HAP-1 (cell line): ENCODE results near the gene PDE1C.
"Not testable (repeated sequence)": the region's sequence is repeated elsewhere in the genome, so short reads cannot be mapped to it uniquely, and the experiment has no call there.

Experiments used
- DNase-seq, 2 experiments: peaks; one replicate each; pipeline ENCODE4 v3.0.0-alpha.2; 2016 to 2020; ENCODE audit warnings: low spot score in 2 of 2
- H3K27me3 ChIP-seq: fragments of 250-450 bp; sonication (Bioruptor Pico); 2 replicates; pipeline ENCODE4 v1.5.1; 2020; ENCODE audit warnings: low read depth, mild to moderate bottlenecking, moderate library complexity
- H3K36me3 ChIP-seq: fragments of 250-450 bp; sonication (Bioruptor Pico); replicated peaks from 2 replicates; pipeline ENCODE4 v1.5.1; 2020; ENCODE audit warnings: mild to moderate bottlenecking
- H3K4me1 ChIP-seq: fragments of 250-450 bp; sonication (Bioruptor Pico); 2 replicates; pipeline ENCODE4 v1.5.1; 2020; ENCODE audit warnings: mild to moderate bottlenecking
- H3K4me3 ChIP-seq: fragments of 250-450 bp; sonication (Bioruptor Pico); 2 replicates; pipeline ENCODE4 v1.5.1; 2020; ENCODE audit warnings: mild to moderate bottlenecking, moderate library complexity
- H3K9me3 ChIP-seq: fragments of 250-450 bp; sonication (Bioruptor Pico); 2 replicates; pipeline ENCODE4 v1.5.1; 2020; ENCODE audit warnings: mild to moderate bottlenecking, moderate library complexity
- in situ Hi-C: fragments of 300-500 bp; cut with MboI; formaldehyde crosslinking; loops from 3 replicates; pipeline ENCODE4 v1.14.3; 2020; ENCODE audit warnings: low sequenced_read_pairs, inconsistent platforms, mixed read lengths

Gene PDE1C

DNA sequence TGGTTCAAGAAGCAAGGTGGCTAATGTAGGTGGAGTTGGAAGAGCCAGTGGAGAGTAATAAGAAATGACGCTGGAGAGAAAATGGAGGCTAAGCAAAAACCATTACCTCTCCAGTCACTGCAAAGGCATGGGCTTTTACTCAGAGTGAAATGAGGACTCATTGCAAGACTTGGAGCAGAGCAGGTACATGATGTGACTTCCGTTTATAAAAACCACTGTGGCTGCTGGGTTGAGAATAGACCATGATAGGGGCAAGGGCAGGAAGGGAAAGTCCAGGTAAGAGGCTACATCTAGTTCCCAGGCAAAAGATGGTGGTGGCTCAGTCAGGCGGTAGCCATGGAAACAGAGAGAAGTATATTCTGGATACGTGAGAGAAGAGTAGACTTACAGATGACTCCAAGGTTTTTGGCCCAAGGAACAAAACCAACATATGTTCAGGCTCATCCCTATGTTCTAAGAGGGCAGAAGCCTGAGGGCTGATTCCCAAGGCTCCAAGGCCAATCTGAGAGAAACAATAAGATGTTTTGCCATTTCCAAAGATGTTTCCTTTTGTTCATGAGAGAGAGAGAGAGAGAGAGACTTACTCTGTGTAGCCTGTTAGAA is 21.5 kb upstream of the PDE1C start:
- no peaks in the 10 kb centered on the region for H3K36me3 ChIP-seq

DNA sequence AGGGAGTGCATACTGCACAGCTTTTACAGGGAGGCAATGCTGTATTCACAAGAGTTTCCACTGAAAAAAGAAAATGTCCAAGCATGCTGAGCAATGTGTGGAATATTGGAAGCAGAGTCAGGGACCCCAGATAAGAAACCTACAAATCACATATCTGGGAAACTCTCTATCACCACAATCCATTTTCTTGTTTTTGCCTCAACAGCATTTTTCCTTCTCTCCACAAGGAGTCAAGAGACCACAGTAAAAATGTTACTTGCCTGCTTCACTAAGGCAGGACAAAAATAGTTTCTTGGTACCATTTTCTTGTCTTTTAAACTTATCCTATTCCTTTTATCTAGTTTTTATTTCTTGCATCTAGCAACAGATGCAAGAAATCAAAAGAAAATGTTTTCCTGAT is 19.5 kb upstream of the PDE1C start:
- no peak for DNase-seq

More for the DNA sequence above, 21.5 kb upstream of the PDE1C start:
- in situ Hi-C loops, result no loop called here
- Histone ChIP-seq H3K4me1 (no peaks in the 10 kb centered on the region), H3K27me3 (no peaks in the 10 kb centered on the region), H3K4me3 (no peak overlapping the region), H3K9me3 (no peaks in the 10 kb centered on the region)
- no peak for DNase-seq

DNA sequence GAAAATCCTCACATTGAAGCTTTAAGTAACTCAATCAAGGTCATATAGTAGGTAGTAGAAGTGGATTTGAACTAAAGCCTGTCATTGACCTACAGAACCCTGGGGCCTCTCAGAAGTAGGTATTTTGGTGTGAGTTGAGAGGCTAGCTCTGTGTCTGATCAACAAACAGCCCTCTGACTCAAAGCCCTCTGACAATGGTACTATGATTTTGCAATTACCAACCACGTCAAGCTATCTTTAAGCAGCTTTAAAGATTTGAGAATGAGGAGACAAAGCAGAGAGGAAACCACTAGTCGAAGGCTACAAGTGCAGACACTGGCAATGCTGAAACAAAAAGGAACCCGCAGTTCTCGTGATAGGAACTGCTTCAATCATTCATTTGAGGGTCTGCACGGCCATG is 19.0 kb upstream of the PDE1C start:
- Histone ChIP-seq H3K9me3 (no peaks in the 10 kb centered on the region), H3K4me1 (no peaks in the 10 kb centered on the region), H3K4me3 (no peak overlapping the region), H3K36me3 (no peaks in the 10 kb centered on the region), H3K27me3 (no peaks in the 10 kb centered on the region)
- DNase-seq, result no peak
- in situ Hi-C loops, result no loop called here

More for the DNA sequence above, 19.5 kb upstream of the PDE1C start:
- in situ Hi-C loops, result no loop called here
- Histone ChIP-seq H3K4me1 (no peaks in the 10 kb centered on the region), H3K36me3 (no peaks in the 10 kb centered on the region), H3K9me3 (no peaks in the 10 kb centered on the region), H3K27me3 (no peaks in the 10 kb centered on the region), H3K4me3 (no peak overlapping the region)

DNA sequence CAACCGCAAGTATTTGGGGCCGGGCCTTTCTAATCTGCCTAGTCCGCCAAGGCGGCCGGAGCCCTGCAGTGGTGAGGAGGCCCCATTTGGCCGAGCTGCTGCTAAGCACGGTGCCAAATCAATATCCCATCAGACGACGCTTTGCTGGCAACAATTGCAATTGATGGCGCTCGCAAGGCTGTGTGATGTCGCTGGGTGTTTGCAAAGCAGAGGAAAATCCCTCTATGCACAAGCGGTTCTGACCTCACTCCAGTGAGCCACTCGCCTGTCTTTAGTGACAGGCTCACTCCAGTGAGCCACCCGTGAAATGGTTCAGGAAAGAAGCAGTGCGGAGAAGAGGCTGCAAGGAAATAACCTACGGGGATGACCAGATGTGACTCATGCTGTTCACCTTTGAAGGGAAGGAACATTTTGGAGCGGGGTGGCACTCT is 18.3 kb upstream of the PDE1C start:
- Histone ChIP-seq H3K4me1 (no peaks in the 10 kb centered on the region), H3K27me3 (no peaks in the 10 kb centered on the region), H3K9me3 (no peaks in the 10 kb centered on the region), H3K4me3 (no peak overlapping the region), H3K36me3 (no peaks in the 10 kb centered on the region)
- no peak for DNase-seq
- in situ Hi-C loops, result no loop called here

DNA sequence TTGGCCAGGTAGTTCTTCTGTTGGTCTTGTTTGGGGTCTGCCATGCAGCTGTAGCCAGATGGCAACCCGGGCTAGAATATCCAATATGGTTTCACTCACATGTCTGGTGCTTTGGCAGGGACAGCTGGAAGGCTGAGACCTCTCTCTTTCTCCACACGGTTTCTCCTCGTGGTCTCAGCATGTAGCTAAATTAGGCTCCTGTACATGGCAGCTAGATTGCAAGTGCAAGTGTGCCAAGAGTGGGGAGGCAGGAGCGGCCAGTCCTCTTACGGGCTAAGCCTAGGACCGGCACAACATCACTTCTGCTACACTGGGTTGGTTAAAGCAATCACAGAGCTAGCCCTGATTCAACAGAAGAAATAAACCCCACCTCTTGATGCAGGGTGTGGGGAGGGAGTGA is 9.3 kb upstream of the PDE1C start:
- no peak overlapping the region for H3K4me3 ChIP-seq
- no peak for DNase-seq
- no peaks in the 10 kb centered on the region for H3K36me3 ChIP-seq
- H3K27me3 ChIP-seq, result no peaks in the 10 kb centered on the region
- no peaks in the 10 kb centered on the region for H3K9me3 ChIP-seq
- H3K4me1 ChIP-seq, result no peaks in the 10 kb centered on the region
- in situ Hi-C loops, result no loop called here

DNA sequence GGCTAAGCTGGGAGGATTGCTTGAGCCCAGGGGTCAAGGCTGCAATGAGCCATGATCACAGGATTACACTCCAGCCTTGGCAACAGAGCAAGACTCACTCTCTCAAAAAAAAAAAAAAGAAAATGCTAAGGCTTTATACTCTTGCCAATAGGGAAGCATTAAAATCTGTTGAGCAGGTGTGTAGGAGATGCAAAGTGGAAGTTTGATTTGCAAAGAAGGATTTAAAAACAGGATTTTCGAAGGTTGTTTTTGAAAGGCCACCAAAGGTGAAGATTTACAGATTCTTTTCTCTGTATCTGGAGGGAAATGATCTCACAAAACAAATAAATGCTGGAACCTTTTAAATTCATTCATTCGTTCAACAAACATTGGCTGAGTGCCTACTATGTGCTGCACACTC is 8.6 kb upstream of the PDE1C start:
- no peaks in the 10 kb centered on the region for H3K36me3 ChIP-seq
- no peak overlapping the region for H3K4me3 ChIP-seq
- in situ Hi-C loops, result no loop called here
- H3K9me3 ChIP-seq, result no peaks in the 10 kb centered on the region
- no peak for DNase-seq
- no peaks in the 10 kb centered on the region for H3K4me1 ChIP-seq
- no peaks in the 10 kb centered on the region for H3K27me3 ChIP-seq

DNA sequence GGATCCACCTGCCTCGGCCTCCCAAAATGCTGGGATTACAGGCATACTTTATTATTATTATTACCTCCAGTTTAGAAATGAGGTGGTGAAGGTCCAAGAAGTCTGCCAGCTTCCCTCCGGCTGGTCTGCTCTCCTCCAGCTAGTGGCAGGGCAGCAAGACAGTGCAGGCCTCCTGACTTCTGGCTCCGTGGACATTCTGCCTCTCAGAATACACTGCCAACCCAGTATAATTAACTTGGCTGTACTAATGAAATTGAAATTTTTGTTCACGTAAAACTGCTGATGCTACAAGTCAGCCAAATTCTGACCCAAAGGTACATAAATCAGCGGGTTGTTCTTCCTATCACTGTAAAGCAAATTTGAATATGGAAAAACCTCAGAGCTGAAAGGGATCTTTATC is 7.6 kb upstream of the PDE1C start:
- in situ Hi-C loops, result no loop called here
- no peak overlapping the region for H3K4me3 ChIP-seq
- no peaks in the 10 kb centered on the region for H3K9me3 ChIP-seq
- DNase-seq, result no peak
- H3K36me3 ChIP-seq, result no peaks in the 10 kb centered on the region
- no peaks in the 10 kb centered on the region for H3K27me3 ChIP-seq
- no peaks in the 10 kb centered on the region for H3K4me1 ChIP-seq

DNA sequence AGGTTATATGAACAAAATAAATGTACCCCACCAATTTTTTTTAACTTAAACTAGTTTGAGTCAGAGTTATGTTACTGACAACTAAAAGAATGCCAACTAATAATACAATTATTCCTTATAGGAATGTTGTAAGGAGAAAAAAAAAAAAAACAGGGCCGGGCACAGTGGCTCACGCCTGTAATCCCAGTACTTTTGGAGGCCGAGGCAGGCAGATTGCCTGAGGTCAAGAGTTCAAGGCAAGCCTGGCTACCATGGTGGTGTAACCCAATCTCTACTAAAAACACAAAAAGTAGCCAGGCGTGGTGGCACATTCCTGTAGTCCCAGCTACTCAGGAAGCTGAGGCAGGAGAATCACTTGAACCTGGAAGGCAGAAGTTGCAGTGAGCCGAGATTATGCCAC is 6.6 kb upstream of the PDE1C start:
- H3K9me3 ChIP-seq, H3K4me3 ChIP-seq, H3K27me3 ChIP-seq, H3K4me1 ChIP-seq, H3K36me3 ChIP-seq, DNase-seq, in situ Hi-C loops: not testable (repeated sequence)

DNA sequence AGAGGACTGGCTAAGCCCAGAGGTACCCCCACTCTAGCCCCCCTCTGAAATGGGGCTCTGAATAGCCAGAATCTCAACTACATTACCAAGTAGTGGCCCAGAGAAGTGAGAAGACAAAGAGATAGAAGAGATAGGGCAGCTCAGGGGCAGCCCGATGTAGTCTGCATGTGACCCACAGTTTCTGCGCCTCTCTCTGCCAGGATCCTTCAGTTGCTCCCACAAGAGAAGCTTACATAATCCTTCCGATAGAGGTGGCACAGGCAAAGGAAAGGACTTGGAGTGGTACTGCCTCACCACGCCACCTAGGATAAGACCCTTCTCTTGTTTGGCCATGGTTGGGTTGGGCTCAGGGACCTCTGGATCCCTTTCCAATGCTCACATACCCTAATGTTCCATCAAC is 5.4 kb upstream of the PDE1C start:
- H3K9me3 ChIP-seq, result no peaks in the 10 kb centered on the region
- in situ Hi-C loops, result no loop called here
- no peaks in the 10 kb centered on the region for H3K36me3 ChIP-seq
- DNase-seq, result no peak
- H3K4me1 ChIP-seq, result no peaks in the 10 kb centered on the region
- H3K4me3 ChIP-seq, result no peak overlapping the region
- no peaks in the 10 kb centered on the region for H3K27me3 ChIP-seq

DNA sequence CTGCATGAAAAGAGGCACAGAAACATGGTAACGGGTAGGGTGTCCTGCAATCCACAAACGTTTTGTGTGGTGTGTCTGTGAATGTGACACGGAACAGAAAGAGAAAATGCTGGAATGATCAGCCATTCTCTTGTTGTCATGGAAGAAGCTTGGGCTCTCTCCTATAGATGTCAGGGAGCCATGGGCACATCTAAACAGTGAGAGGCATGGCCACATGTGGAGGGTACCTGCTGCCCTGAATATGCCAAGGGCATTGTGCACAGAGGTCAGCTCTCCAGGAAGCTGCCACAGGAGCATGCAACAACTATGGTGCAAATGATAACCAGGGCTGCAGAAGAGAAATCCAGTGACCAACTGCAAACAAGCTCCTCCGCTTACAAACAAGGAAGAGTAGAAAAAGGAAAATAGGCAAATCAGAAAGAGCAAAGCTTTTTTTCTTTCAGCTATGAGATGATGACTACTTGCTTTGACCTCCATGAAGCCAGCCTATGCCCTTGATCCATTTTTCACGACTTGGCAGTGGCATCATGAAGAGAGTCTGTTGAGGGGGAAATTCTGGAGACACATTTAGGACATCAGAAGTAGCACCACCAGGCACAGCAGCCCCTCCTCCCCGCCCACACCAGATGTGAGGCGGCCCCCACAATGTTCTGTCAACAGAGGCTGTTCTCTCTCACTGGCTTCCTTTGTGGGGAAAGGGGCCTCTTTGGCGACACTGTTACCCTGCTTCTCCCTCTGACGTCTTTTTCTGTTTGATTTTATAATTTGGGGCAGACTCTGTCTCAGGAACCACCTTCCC is 4.8 kb upstream of the PDE1C start:
- no peak overlapping the region for H3K4me3 ChIP-seq
- H3K27me3 ChIP-seq, result no peaks in the 10 kb centered on the region
- in situ Hi-C loops, result no loop called here
- DNase-seq, result no peak
- no peaks in the 10 kb centered on the region for H3K36me3 ChIP-seq
- no peaks in the 10 kb centered on the region for H3K9me3 ChIP-seq
- no peaks in the 10 kb centered on the region for H3K4me1 ChIP-seq

DNA sequence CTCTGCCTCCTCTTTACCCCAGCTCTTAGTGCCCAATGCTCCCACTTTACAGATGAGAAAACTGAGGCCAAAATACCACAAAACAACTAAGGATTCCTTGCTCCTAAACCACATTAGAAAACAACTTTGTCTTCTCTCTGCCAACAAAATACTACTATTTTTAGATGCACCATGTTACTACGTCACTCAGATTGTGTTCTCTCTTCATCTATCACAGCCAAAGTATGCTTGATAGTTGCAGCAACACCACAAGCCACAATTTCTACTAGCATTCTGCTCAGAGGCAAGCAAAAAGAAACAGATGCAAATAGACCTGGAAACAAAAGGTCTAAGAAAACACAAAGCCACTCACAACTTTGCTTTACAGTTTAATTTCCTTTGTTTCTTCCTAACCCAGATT is 3.3 kb upstream of the PDE1C start:
- Histone ChIP-seq H3K36me3 (no peaks in the 10 kb centered on the region), H3K4me3 (no peak overlapping the region), H3K9me3 (no peaks in the 10 kb centered on the region), H3K4me1 (no peaks in the 10 kb centered on the region), H3K27me3 (no peaks in the 10 kb centered on the region)
- no peak for DNase-seq
- in situ Hi-C loops, result no loop called here

DNA sequence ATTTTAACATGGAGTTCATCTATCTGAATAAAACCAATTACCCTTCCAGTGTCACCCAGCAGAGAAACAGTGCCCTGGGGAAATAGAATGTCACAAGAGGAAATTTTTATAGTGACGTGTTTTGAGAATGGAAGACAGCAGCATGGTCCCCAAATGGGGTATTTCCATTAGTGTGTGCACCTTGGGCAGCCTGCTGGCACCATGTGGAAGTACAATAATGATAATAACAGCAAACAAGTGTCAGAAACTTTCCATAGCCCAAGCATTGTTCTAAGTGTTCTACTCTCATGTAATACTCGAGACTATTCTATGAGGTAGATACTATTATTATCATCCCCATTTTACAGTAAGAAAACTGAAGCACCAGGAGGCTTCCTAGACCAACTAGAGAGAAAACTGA is 2.2 kb upstream of the PDE1C start:
- no peak for DNase-seq
- Histone ChIP-seq H3K9me3 (no peaks in the 10 kb centered on the region), H3K27me3 (no peaks in the 10 kb centered on the region), H3K36me3 (no peaks in the 10 kb centered on the region), H3K4me3 (no peak overlapping the region), H3K4me1 (no peaks in the 10 kb centered on the region)
- in situ Hi-C loops, result no loop called here

DNA sequence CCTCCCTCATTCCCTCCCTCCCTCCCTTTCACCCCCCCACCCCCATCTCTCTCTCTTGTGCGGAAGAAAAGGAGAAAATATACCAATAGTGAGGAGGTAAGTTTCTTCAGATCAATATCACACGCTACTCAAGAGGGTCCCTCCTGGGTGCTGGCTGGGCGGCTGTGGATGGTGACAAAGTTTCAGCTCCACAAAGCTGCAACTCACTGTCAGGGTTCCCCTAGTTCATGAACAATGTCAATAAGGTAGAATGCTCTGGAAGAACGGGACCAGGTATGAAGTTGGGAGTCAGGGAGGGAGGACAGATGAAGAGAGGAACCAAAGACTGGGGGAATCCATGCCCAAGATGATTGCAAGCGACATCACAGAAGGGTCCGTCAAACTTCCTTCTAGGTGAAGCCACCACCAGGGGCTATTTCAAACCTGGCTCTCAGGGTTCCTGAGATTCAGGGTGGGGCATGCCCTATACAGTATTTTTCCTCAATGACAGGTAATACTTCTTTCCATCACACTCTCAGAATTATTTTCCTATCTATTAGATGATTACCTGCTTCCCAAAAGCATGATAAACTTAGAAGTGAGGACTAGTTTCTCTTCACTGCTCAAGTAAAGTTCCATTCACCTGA is 1.4 kb upstream of the PDE1C start:
- H3K9me3 ChIP-seq, result no peaks in the 10 kb centered on the region
- DNase-seq, result no peak
- H3K4me3 ChIP-seq, result no peak overlapping the region
- in situ Hi-C loops, result no loop called here
- H3K4me1 ChIP-seq, result no peaks in the 10 kb centered on the region
- H3K36me3 ChIP-seq, result no peaks in the 10 kb centered on the region
- H3K27me3 ChIP-seq, result no peaks in the 10 kb centered on the region

DNA sequence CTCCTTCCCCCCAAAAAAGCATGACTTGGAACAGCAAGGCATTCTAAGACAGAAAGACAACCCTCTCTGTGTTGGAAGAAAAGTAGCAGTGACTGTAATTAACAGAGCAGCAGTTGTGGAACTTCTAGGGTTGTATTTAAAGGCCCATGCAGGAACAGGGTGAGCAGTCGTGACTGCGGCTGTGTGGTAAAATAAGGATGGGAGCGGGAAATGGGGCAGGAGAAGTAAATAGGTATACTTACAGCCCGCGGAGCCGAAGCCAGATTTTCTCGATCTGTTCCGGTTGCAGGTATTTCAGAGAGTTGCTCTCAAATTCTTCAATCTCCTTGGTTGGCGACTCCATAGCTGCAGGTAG is 179 bp downstream of the PDE1C start:
- Histone ChIP-seq H3K36me3 (no peaks in the 10 kb centered on the region), H3K4me1 (no peaks in the 10 kb centered on the region), H3K9me3 (no peaks in the 10 kb centered on the region), H3K4me3 (no peak overlapping the region), H3K27me3 (no peaks in the 10 kb centered on the region)
- no peak for DNase-seq
- in situ Hi-C loops, result no loop called here
